ENCODE data around the gene PID1.

PID1 gene

DNA sequence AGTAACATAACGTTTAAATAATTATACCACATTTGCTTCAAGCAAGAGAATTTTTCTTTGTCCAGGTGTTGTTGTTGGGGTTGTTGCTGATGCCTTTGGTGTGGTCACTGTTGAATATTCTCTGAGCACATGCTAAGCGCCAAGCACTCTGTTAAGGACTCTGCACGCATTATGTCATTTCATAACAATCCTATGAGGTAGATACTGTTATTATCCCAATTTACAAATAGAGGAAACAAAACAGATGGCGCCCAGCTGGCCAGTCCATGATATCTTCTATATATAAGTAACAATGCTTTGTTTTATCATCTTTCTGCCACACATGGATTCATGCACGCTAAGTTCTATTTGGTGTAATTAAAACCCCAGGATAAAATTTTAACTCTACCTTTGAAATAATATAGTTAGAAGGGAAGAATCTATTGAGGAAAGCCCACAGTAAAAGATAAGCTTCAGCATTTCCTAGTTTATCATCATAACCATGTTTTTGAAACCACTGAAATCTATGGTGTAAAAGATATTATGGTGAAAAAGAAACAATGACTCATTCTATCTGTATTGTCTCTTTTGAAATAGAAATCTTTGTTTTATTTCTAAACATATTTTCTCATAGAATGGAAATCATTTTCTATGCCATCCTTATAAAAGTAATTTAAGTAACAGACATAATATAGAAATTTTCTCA is 199.7 kb downstream of the PID1 start:
- DNase-seq (ENCODE audit: low spot score): no peak

DNA sequence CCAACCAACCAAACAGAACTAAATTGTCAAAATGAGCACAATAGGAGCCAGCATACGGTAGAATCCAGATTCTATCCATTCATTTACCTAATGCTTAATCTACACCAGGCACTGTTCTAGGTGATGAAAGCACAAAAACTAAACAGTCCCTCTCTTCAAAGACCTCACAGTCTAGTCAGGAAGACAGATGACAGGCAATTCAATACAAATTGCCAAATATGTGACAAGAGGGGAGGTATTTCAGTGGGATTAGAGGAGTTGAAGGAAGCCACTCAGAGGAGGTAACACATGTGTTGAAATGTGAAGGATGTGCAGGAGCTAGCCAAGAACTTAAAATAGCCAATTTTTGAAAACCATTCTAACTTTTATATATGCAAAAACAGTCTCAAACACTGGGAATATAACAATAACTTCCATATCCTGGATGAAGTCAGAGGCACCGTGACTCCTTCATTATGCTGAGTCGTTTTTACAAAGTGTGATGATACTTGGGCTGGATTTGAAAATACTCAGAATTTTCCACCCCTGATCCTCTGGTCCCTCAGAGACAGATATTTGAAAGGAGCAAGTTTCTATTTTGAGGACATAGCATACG is 204.9 kb downstream of the PID1 start:
- DNase-seq (ENCODE audit: low spot score): no peak

- no peak for DNase-seq (ENCODE audit: low spot score)
Measured at GRCh38 chr2:229064749-229065148, 206.3 kb downstream of the PID1 start.

DNA sequence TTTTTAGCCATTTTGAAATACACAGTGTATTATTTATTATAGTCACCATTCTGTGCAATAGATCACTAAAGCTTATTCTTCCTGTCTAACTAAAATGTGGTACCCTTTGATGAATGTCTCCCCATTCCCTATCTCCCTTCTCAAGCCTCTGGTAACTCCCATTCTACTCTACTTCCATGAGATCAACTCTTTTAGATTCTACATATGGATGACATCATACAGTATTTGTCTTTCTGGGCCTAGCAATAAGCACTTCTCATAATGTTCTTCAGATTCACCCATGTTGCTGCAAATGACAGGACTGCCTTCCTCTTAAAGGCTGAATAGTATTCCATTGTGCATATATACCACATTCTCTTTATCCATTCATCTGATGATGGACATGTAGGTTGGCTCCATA is 210.9 kb downstream of the PID1 start:
- DNase-seq (ENCODE audit: low spot score): no peak

DNA sequence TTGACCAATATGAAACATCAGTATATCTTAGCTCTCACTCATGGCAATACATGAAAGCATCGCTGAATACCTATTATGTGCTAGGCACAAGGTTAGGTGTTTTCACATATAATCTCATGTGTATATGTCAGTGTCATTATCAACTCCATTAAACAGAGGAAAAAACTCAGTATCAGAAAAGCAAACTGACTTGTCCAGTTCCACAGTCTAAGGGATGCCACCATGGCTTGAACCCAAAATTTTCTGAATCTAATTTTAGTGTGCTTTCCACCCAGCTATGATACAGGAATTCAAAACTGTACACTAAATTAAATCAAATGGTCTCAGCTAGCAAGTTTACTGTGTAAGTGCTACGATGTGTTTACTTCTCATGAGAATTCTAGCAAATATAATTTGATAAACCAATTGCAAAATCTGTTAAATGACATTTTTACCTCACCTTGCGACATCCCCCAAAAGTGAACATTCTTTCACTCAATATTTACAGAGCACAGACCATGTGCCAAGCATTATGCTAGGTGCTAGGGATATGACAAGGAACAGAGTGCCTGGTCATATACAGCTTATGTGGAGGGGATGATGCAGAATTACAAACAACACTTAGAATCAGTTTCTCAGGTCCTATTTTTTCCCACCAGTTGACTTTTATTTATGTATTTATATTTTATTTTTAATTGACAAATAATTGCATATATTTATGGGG is 211.6 kb downstream of the PID1 start:
- no peak for DNase-seq (ENCODE audit: low spot score)

- no peak for DNase-seq (ENCODE audit: low spot score)
Measured at GRCh38 chr2:229057976-229058553, 213.0 kb downstream of the PID1 start.

GRCh38 chr2:229054311-229054710 is 216.8 kb downstream of the PID1 start:
- DNase-seq (ENCODE audit: low spot score): no peak

DNA sequence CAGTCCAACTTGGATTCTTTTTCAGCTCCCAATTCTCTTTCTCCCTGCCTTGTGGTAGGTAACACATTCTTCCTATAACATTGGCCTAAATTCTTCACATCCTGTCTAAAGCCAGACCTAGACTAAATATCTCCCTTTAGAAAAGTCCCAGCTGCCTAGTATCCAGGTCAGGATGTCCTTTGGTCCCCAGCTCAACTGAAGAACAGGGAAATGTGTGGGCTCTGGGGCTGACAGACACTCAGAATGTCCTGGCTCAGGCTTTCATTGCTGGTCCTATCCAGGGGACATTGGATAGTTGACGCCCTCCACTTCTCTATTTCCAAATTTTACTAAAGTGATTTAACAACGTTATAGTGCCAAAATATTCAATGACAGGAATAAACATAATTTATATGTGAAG is 219.3 kb downstream of the PID1 start:
- no peak for DNase-seq (ENCODE audit: low spot score)

DNA sequence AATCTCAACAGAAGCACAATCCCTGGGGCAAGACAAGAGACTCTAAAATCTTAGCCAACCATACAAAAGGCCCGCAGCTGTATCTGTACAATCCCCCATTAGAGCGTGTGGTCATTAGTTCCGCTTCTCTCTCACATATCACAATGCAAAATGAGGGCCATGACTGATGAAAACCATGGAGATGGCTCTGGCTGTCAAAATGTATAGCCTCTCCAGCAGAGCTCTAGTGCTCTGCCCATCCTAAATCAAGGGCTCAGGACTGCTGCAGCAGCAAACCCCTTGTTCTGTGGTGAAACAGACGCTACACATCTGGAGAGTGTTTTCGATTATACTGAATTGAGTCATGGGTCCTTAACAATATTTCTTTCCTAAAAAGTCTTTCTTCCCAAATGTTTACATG is 221.0 kb downstream of the PID1 start:
- no peak for DNase-seq (ENCODE audit: low spot score)

GRCh38 chr2:229048134-229048533 is 223.0 kb downstream of the PID1 start:
- DNase-seq (ENCODE audit: low spot score): no peak

DNA sequence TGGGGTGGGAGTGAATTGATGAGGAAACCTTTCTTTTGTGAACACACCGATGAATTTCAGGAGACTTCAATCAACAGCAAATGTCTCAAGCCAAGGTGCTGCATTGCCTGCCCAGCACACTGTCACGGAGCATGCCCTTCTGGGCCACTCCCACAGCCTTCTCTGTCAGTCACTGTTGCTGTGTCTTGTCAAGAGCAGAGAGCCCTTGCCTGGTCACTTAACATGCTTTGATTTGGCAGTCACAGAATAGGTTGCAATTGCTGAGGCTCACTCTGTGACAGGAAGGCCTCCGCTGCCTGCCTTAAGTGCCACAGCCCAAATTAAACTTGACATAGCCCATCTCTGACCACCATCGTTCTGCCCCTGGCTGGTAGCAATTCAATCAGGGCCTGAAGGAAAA is 225.4 kb downstream of the PID1 start:
- DNase-seq (ENCODE audit: low spot score): no peak

GRCh38 chr2:229044581-229044980 is 226.5 kb downstream of the PID1 start:
- DNase-seq (ENCODE audit: low spot score): no peak

GRCh38 chr2:229043681-229044080 is 227.4 kb downstream of the PID1 start:
- no peak for DNase-seq (ENCODE audit: low spot score)

DNA sequence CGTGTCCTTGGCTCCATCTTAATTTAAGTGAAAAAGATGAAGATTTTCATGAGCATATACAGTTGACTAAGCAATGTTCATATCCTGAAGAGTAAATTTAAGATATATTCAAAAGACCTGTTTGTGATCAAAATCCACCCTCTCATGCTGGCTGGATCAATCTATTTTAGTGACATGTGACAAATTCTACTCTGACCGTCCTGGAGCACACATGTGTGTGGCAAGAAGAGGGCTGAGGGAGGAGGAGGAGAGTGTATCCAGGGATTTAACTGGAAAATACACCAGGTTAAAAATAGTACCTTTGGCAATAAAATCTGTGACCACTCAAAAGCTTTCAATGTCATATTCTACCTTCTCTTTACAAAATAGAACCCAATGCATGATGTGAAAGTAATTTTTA is 228.7 kb downstream of the PID1 start:
- DNase-seq (ENCODE audit: low spot score): no peak

GRCh38 chr2:229041691-229042090 is 229.4 kb downstream of the PID1 start:
- DNase-seq (ENCODE audit: low spot score): no peak

GRCh38 chr2:229037621-229038020 is 233.5 kb downstream of the PID1 start:
- DNase-seq (ENCODE audit: low spot score): no peak

DNA sequence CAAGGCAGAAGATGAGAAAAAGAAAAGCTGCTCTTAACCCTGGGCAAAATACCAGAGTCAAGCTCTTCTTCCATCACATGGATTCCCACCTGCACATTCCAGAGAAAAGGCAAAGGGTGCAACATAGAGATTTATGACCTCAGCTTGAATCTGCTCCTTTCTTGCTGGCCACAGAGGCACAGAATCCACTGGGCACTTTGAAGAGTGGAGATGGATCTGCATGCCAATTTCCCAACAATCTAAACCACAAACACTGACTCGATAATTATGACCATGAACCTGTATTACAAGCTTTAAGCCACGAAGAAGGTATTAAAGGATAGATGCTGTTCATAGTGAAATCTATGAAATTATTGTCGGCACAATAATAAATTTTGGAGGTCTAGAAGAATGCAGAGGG is 237.3 kb downstream of the PID1 start:
- DNase-seq (ENCODE audit: low spot score): no peak

DNA sequence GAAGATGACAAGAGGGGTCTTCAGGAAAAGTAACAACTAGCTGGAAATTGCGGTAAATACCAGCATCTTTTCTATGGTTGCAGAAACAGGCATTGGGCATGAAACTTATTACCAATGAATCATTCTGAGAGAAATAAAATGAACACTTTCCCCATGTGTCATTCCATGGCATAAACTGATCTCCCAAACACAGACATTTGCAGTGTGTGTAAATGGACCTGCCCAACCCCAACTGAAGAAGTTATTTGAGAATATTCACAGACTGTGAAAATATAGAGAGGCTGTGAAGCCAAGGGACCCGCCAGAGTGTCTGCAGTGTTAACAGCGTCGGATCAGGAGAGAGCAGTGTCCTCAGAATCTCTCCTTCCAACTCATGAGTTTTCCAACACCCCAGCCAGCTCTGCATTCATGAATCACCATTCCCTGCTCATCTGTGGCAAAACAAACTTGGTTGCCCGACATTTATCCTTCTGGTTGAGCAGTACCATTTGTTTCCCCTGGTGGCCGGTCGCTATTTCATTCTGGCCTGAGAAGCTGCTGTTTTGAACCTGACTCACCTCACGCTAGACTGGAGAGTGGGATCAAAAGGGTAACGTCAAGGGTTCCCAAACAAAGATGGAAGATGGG is 238.4 kb downstream of the PID1 start:
- no peak for DNase-seq (ENCODE audit: low spot score)

DNA sequence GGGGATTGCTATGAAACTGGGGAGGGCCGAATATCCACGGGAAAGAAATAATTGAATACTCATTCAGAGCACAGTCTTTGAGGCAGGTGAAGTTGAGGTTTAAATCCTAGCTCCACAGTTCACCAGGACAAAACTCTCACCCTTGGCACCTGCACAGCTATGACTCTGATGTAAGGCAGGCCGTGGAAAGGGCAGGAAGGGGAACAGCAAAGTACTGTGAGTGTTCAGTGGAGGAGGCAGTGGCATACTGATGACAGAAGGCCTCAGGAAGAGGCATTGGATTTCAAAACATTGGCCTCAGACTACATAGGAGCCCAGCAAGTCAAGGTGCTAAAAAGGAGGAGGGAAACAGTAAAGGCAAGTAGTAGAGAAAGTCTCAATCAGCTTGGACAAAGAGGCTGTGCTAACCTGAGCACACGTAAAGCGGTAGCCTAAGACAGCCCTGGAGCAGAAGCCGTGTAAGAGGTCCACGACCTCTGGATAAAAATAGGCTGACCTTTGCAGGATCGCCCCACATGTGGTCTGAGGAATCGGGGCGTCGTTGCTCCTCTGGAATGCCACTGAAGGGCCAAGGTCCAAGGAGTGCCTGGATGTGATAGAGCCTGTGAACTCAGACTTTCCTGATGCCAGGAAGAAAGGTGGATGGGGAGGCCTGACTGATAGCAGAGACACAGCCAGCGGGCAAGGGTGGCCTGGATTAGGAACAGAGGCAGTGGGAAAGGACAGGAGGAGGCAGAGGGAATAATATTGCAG is 243.6 kb downstream of the PID1 start:
- DNase-seq (ENCODE audit: low spot score): no peak

DNA sequence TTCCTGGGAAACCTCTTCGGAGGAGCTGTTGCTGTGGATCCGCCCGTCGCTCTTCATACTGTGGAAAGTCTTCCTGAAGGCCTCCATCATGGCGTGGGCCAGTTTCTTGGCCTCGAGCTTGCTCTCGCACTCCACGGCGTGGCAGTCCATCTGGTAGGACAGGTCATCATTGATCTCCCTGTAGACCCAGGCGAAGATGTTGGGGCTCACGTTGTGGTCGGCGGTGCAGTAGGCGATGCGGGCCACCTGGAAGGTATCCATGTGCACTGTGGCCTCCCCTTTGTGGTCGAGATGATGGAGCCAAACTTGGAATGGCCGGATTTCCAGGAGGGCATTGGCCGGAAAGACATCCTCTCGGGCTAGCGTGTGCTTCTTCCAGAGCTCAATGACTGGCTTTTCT is 245.4 kb downstream of the PID1 start:
- DNase-seq (ENCODE audit: low spot score): no peak

DNA sequence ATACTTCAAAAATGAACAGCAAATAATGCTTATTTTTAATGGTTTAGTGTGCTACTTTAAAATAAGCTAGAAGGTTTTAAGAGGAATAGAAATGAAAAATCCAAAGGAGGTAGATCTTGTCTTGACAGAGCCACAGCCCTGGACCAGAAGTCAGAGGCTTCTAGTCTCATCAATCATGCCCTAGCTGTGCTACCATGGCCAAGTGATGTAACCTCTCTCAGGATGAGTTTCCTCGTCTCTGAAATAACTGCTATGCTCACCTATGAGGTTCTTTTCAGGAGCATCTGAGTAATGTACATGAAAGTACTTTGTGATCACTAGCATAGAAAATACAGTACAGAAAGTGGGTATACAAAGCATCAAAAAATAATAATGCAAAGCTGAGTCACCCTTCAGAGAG is 248.4 kb downstream of the PID1 start:
- no peak for DNase-seq (ENCODE audit: low spot score)

GRCh38 chr2:229022071-229022470 is 249.0 kb downstream of the PID1 start:
- DNase-seq (ENCODE audit: low spot score): no peak

Data from D341Med (cell line).